Stimulated activated CD4-positive, alpha-beta T cell treated with anti-CD3 and anti-CD28 coated beads, Interleukin-15, amount 100 ng/mL, for 1 hour (primary cell): ENCODE data around the gene NAA30.
"Not testable (repeated sequence)": the region's sequence is repeated elsewhere in the genome, so short reads cannot be mapped to it uniquely, and the experiment has no call there.

Experiments
- DNase-seq, 2 donors: peaks; one replicate each; pipeline ENCODE4 v3.0.0-alpha.2; 2020; ENCODE audit warnings: low read depth in 1 of 2, low spot score in 1 of 2

NAA30 gene

DNA sequence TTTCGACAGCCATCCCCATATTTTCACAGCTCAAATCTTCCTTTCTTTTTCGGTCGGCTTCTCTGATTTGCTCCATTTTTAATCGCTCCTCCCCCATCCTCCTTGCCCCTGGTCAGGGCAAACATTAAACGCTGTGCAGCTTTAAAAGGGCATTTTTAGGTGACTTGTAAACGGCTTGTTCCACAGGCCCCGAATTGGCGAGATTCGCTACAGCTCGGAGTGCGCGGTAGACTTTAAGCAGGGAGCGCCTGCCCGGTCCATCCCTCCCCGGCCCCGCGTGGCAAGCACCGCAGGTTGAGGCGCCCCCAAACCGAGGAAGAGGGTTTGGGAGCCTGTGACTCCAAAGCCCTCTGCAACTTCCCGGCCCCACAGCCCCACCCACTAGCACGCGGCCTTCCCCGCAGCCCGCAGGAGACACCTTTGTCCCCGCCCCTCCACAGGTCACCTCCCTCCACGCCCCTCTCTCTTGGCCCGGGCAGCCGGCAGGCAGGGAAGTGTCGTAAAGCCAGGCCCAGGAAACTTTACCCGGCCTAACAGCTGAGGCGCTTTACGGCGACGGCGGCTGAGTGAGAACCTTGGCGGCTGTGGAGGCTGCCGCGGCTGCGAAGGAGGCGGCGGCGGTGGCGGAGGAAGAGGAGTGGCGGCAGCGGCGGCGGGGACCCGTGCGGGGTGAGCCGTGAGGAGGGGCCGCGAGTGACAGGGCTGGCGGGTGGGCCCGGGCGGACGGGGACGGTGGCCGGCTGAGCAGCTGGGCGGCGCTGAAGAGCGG is at the start of gene NAA30:
NAA30 (plus strand) TSS at position 550 of the 769 bp plus-strand sequence. CDS start 372 bp downstream, outside the sequence.
- peak; percentile 81 to 82 for DNase-seq

DNA sequence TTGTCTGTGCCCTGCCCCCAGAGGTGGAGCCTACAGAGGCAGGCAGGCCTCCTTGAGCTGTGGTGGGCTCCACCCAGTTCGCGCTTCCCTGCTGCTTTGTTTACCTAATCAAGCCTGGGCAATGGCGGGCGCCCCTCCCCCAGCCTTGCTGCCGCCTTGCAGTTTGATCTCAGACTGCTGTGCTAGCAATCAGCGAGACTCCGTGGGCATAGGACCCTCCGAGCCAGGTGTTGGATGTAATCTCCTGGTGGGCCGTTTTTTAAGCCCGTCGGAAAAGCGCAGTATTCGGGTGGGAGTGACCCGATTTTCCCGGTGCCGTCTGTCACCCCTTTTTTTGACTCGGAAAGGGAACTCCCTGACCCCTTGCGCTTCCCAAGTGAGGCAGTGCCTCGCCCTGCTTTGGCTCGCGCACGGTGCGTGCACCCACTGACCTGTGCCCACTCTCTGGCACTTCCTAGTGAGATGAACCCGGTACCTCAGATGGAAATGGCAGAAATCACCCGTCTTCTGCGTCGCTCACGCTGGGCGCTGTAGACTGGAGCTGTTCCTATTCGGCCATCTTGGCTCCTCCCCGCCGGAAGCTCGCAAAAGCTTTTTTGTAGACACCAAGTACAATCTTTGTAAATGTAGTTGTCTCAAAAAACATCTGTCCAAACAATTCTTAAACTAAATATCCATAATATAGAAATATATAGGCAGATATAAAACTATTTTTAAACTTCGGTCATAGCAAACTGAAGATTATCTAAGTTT is 46.7 kb upstream of the NAA30 start:
- not testable (repeated sequence) for DNase-seq

DNA sequence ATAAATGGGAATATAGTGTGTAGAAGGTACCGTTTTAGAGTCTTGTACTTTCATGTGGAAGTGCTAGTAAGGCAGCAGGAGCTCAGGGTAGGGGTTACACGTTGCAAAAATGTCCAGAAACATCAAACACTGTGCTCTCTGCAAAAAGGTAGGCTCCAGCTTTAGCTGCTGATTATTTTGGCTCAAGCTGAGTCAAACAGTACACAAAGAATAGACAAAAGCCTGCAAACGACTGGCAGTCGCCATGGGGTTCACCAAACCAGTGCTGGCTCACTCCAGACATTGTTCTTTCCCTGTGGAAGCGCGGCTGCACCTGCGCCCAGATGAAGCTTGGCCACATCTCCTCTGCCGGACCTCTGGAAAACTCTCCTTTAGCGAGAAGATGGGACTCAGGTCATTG is 45.3 kb upstream of the NAA30 start:
- no peak for DNase-seq

DNA sequence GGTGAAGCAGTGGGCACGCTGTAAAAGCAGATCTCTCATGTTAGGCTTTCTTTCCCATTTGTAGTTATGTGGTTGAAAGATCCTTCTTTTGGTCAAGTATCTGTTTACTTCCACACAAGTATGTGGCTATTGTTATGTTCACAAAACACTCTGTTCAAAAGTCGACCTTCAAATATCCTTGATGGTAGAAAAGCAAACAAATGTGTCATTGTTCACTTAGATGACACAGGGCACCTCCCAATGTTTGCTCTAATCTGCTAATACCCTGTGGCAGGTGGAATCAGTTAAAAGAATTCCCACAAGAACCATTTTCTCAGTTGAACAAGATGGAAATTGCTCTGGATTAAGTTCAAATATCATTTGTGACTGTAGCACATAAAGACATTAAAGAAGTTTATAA is 43.6 kb upstream of the NAA30 start:
- DNase-seq, result no peak

DNA sequence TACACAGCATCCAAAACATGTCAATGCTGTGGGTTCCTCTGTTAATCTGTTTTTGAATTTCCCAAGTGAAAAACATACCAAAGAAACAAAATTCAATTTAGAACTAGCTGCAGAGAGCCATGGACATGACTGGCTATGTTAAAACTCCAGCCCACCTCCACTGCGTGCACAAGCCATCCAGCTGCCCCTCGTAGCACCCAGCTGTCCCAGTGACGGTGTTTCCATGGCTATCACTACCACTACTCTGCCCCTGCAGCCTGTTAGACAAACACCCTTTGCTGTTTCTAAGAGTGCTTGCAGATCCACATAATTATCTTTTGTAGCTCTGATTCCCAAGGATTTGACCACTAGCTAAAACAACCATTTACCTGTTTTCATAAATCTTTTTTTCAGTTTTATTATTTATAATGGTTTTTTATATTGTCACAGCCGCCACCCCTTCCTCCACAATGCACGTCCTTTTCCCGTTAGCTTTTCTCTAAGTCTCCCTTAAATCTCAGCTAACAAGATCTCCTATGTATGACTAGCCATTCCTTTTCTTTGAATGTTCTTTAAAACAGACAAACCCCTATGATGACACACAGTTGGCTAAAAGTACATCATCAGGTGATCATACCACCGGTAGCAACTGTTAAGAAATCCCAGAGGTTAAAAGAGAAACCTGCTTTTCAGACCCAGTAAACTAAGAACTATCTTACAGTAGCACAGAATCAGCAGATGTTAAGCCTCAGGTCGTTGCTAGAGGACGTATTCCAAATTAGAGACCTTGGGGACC is 37.8 kb upstream of the NAA30 start:
- DNase-seq, result no peak

DNA sequence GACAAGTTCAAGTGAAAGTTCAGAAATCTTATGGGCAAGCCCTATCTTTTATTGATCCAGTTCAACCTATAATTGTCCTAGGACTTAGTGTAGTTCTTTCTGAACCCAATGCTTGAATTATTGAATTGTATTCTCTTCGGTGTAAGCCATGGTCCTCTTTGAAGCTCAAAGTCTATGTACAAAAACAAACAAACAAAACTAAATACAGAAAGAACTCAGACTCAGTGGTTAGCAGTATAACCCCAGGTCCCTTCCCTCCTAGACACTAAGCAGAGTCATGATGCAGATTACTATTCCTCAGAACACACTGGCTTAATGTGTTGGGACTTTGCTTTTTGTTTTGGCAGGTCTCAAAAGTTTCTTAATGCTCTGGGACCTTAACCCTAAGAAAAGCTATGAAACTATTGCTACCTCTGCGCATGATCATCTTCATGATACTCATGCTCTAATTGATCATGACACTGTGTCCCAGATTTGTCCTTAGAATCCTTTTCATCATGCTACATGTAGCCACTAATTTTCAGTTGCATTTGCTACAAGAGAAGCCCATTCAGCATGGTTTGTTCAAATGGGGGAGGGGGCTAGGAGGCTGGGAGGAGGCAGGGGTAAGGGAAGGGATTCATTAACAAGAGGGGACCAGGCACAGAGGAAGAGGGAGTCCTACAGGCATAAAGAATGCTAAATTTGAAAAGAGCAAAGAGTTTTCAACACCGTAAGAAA is 35.1 kb upstream of the NAA30 start:
- DNase-seq, result no peak

GRCh38 chr14:57362361-57362760 is 28.0 kb upstream of the NAA30 start:
- no peak for DNase-seq

DNA sequence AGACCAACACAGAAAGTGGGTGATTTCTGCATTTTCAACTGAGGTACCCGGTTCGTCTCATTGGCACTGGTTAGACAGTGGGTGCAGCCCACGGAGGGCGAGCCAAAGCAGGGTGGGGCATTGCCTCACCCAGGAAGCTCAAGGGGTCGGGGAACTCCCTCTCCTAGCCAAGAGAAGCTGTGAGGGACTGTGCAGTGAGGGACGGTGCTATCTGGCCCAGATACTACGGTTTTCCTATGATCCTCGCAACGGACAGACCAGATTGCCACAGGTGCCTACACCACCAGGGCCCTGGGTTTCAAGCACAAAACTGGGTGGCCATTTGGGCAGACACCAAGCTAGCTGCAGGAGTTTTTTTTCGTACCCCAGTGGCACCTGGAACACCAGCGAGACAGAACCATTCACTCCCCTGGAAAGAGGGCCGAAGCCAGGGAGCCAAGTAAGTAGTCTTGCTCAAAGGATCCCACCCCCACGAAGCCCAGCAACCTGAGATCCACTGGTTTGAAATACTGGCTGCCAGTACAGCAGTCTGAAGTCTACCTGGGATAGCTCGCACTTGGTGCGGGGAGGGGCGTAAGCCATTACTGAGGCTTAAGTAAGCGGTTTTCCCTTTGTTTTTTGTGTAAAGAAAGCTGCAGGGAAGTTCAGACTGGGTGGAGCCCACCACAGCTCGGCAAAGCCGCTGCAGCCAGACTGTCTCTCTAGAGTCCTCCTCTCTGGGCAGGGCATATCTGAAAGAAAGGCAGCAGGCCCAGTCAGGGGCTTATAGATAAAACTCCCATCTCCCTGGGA is 25.5 kb upstream of the NAA30 start:
- DNase-seq, result no peak

DNA sequence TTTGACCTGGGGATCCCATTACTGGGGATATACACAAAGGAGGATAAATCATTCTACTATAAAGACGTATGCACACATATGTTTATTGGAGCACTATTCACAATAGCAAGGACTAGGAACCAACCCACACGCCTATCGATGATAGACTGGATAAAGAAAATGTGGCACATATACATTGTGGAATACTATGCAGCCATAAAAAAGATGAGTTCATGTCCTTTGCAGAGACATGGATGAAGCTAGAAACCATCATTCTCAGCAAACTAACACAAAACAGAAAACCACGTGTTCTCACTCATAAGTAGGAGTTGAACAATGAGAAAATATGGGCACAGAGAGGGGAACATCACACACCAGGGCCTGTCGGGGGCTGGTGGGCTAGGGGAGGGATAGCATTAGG is 20.2 kb upstream of the NAA30 start:
- not testable (repeated sequence) for DNase-seq

DNA sequence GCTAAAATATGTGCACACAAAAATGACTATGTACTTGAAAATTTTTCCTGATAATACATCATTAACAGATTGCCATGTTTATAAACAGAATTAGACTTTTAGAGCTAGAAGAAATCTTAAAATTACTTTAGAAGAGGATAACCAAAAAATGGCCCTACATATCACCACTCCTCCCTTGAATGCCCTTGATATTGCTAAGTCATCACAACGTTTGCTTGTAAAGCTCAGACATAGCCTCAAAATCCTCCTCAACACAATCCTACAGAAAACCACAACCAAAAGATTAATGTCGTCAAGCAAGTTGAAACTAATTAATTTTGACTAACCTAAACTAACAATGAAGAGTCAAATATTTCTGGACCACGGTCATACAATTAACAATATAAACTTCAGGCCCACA is 19.4 kb upstream of the NAA30 start:
- no peak for DNase-seq

GRCh38 chr14:57375156-57375555 is 15.2 kb upstream of the NAA30 start:
- no peak for DNase-seq

- no peak for DNase-seq
Observed at GRCh38 chr14:57378661-57379060, 11.7 kb upstream of the NAA30 start.

DNA sequence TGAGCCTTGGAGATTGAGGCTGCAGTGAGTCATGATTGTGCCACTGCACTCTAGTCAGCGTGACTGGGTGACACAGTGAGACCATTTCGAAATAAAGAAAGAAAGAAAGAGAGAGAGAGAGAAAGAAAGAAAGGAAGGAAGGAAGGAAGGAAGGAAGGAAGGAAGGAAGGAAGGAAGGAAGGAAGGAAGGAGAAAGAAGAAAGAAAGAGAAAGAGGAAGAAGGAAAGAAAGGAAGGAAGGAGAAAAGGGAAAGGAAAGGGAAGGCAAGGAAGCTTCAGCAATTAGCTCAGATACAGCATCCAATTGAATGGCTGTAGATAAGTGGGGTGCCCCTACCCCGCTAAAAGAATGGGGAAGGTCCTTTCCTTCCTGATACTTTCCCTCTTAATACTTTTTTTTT is 9.5 kb upstream of the NAA30 start:
- DNase-seq, result no peak

DNA sequence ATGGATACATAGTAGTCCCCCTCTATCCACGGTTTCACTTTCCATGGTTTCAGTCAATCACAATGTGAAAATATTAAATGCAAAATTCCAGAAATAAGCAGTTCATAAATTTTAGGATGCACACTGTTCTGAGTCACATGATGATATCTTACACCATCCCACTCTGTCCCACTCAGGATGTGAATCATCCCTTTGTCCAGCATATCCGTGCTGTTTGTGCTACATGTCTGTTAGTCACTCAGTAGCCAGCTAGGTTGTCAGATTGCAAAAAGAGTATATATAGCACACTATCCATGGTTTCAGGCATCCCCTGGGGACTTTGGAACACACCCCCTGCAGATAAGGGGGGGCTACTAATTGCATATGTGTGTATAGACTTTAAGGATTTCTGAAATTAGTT is 8.1 kb upstream of the NAA30 start:
- no peak for DNase-seq

DNA sequence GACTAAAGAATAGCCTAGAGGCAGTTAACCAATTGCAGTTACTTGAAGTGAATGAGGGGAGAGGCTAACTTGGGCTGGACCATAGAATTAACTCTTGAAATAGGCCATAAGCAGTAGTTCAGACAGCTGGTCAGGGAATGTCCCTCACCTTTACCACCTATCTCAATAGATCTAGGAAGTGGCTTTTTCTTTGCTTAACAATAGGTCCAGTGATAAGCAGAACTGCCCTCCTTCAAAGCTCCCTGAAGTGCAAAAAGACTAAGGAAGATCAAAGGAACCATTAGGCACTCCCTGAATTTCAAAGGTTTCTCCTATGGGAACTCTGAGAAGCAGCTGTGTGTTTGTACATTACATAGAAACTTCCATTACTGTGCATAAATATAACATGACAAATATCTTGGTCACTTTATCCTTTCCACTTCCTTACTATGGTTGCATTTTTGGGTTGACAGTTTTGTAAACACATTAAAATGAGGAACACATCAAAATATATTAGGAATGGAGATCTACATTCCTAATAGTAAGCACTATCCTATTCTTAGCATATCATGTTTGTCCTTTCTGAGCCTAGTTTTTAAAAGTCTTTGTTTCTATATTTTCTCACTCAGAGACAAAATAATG is 7.2 kb upstream of the NAA30 start:
- no peak for DNase-seq

DNA sequence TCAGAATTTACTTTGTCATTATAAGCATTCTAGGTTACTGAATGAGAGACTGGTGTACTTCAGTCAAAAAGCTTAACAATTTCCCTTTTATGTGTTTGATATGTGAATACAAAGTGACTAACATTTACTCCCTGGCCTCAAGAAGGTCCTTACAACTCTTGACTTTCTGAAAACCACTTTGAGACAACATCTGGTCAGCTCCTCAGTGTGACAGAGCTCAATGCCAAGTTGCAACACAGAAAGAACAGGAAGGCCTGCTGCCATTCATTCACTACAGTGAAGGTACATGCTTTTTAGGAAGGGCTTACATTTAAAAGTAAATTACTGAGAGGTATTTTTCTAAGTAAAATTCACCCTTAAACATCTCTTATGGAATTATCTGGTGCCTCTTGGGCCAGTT is 2.3 kb upstream of the NAA30 start:
- no peak for DNase-seq

- no peak for DNase-seq
Observed at GRCh38 chr14:57389646-57390036, 745 bp upstream of the NAA30 start.

- peak in 1 of 2 donors; percentile 6 for DNase-seq
Observed at GRCh38 chr14:57390806-57391516, 575 bp downstream of the NAA30 start.

DNA sequence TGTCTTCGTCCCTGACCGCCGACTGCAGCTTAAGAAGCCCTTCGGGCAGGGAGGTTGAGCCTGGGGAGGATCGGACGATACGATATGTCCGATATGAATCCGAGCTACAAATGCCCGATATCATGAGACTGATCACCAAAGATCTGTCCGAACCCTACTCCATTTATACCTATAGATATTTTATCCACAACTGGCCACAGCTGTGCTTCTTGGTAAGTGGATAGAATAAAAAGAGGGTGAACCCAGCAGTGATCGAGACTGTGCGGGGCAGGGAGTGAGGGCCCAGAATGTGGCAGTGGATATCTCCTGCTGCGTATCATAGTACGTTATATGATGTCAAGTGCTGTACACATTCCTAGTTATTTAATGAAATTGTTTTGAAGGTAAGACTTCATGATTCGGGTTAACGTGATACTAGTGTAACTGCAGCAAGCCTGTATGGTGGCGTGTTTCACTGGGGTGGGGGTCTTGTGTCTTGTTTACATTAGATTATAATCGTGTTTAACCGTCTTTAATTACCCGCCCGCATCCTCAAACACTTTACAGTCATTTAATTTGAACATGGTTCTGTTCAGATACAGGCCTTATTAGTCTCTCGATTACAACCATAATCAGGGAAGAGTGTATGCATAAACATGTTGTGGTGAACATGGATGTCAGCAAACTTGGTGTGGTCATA is 1.3 kb downstream of the NAA30 start:
- DNase-seq, result no peak
